Neutrophil (primary cell): ENCODE results near the gene ANKRD6.

Experiments
- H3K27ac ChIP-seq: fragments of 200-600 bp; sonication (generic); 2 replicates; pipeline ENCODE4 v1.5.1; 2016; ENCODE audit warnings: mild to moderate bottlenecking, moderate library complexity
- H3K27me3 ChIP-seq: fragments of 200-600 bp; sonication (generic); 2 replicates; pipeline ENCODE4 v1.6.0; 2016; ENCODE audit warnings: mild to moderate bottlenecking
- H3K36me3 ChIP-seq: fragments of 200-600 bp; sonication (generic); 2 replicates; pipeline ENCODE4 v1.5.1; 2017
- H3K4me1 ChIP-seq, 2 experiments: fragments of 200-600 bp in 1 of 2; sonication (generic) in 1 of 2; 1 replicate in 1 of 2; 2 replicates in 1 of 2; pipeline versions ENCODE4 v1.5.1 to v1.6.1; 2013 to 2016; ENCODE audit warnings: low read depth in 1 of 2, low read length in 1 of 2, mild to moderate bottlenecking in 1 of 2, moderate library complexity in 1 of 2; ENCODE audit not compliant: control insufficient read depth in 1 of 2, insufficient read depth in 1 of 2
- H3K4me3 ChIP-seq, 2 experiments: fragments of 200-600 bp in 1 of 2; sonication (generic) in 1 of 2; 1 replicate in 1 of 2; 2 replicates in 1 of 2; pipeline ENCODE4 v1.5.1; 2013 to 2016; ENCODE audit warnings: low read depth in 1 of 2, low read length in 1 of 2, mild to moderate bottlenecking in 1 of 2, moderate library complexity in 1 of 2
- H3K9me3 ChIP-seq: fragments of 200-600 bp; sonication (generic); 2 replicates; pipeline ENCODE4 v1.5.1; 2016
- CTCF ChIP-seq: fragments of 200-600 bp; sonication (generic); IDR thresholded peaks from 2 replicates; pipeline ENCODE4 v1.5.1; 2016; ENCODE audit warnings: antibody characterized with exemption

ANKRD6 gene

DNA sequence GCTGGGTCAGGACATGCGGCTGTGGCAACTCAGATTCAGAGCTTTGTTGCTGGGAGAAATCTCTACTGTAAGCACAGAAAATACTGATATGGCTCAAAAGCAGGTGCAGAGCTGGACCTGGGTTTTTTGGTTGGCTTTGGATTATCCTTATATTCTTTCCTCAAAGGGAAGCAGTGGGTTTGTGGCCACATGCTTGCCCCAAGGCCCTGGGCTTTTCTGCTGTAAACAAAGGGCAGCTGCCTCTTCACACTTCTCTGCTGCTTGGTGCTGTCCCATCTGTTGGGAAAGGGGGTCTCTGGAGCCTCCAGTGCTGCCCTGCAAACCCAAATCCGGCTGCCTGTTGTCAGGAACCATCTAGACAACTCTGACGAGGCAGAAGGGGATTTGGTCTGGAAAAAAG is 52.4 kb downstream of the ANKRD6 start:
- Histone ChIP-seq H3K36me3 (no peaks in the 10 kb centered on the region), H3K9me3 (no peaks in the 10 kb centered on the region), H3K4me3 (no peak overlapping the region), H3K27me3 (no peaks in the 10 kb centered on the region), H3K27ac (no peak overlapping the region), H3K4me1 (no peaks in the 10 kb centered on the region)
- TF ChIP-seq CTCF, result no peak

GRCh38 chr6:89487864-89488263 is 54.9 kb downstream of the ANKRD6 start:
- no peak overlapping the region for H3K27ac ChIP-seq
- no peaks in the 10 kb centered on the region for H3K27me3 ChIP-seq
- no peaks in the 10 kb centered on the region for H3K36me3 ChIP-seq
- H3K4me1 ChIP-seq, result no peaks in the 10 kb centered on the region
- H3K4me3 ChIP-seq, result no peak overlapping the region
- H3K9me3 ChIP-seq, result no peaks in the 10 kb centered on the region
- TF ChIP-seq CTCF, result no peak

- Histone ChIP-seq H3K27ac (no peak overlapping the region), H3K4me3 (no peak overlapping the region), H3K9me3 (no peaks in the 10 kb centered on the region), H3K36me3 (no peaks in the 10 kb centered on the region), H3K4me1 (no peaks in the 10 kb centered on the region), H3K27me3 (no peaks in the 10 kb centered on the region)
- no peak for TF ChIP-seq CTCF
Observed at GRCh38 chr6:89488438-89488837, 55.5 kb downstream of the ANKRD6 start.

- Histone ChIP-seq H3K27me3 (no peaks in the 10 kb centered on the region), H3K36me3 (no peaks in the 10 kb centered on the region), H3K4me3 (no peak overlapping the region), H3K27ac (no peak overlapping the region), H3K9me3 (no peaks in the 10 kb centered on the region), H3K4me1 (no peaks in the 10 kb centered on the region)
- no peak for TF ChIP-seq CTCF
Observed at GRCh38 chr6:89489078-89489477, 56.1 kb downstream of the ANKRD6 start.

DNA sequence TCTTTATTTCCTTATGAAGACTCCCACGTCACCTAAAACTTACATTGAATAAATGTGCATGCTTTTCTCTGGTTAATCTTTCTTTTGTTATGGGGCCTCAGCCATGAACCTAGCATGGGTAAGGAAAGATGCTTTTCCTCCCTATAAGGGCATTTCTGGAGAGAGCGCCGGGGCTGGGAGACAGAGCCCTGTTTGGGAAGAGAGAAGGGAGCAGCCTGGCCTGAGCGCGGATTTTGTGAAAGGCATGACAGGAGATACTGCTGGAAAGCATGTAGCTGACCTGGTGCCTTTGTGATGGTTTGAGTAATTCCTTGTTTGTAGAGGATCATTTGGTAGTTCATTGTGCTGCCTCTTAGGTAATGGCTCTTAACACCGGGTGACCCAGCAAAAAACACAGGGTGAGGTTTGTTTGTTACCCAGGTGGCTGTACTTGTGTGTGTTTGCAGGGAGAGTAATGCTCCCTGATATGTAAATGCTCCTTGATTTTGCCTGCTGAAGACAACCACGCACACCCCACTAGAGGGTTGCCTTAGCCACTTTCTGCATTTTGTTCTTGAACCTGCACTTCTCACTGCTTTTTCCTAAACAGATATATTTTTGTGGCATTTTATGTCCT is 59.2 kb downstream of the ANKRD6 start:
- no peaks in the 10 kb centered on the region for H3K36me3 ChIP-seq

More for the DNA sequence above, 59.2 kb downstream of the ANKRD6 start:
- Histone ChIP-seq H3K27ac (no peak overlapping the region), H3K27me3 (peaks cover 20% of the 10 kb centered on the region), H3K4me1 (no peaks in the 10 kb centered on the region), H3K4me3 (no peak overlapping the region), H3K9me3 (no peaks in the 10 kb centered on the region)
- no peak for TF ChIP-seq CTCF
